H1 (cell line): ENCODE measurements around the gene ELANE. TPM values are rescaled to one million over a fixed set of nuclear protein-coding genes. Genes with fewer than 3 reads are reported as not detected.

Source experiments
- CTCF ChIA-PET: fragments of 300-600 bp; sonication (Branson Sonifier 250); formaldehyde crosslinking; loops from one replicate; lab custom pipeline; 2021; ENCODE audit not compliant: partially characterized antibody; lab: Charles Lee
- POLR2A ChIA-PET: fragments of 300-600 bp; sonication (Branson Sonifier 250); formaldehyde crosslinking; loops from one replicate; lab custom pipeline; 2021; ENCODE audit warnings: inconsistent platforms; ENCODE audit not compliant: partially characterized antibody; lab: Charles Lee
- DNase-seq, 2 experiments: peaks; one replicate each; pipeline versions ENCODE4 v3.0.0 to v3.0.0-alpha.2; 2010 to 2022; ENCODE audit warnings: low spot score in 2 of 2, low read depth in 1 of 2, mixed read lengths in 1 of 2
- FAIRE-seq: peaks from 2 replicates; lab custom pipeline; 2011; peaks lifted over from hg19 to GRCh38; lab: Jason Lieb, UNC
- H2AFZ ChIP-seq: 2 replicates; pipeline ENCODE4 v1.8.1; 2012; ENCODE audit warnings: low read length, inconsistent platforms
- H2AK5ac ChIP-seq: 2 replicates; pipeline ENCODE4 v1.6.1; 2013; ENCODE audit warnings: low read depth, low read length
- H2BK120ac ChIP-seq: replicated peaks from 2 replicates; pipeline ENCODE3; 2013; ENCODE audit warnings: low read depth, low read length, inconsistent platforms
- H2BK12ac ChIP-seq: 2 replicates; pipeline ENCODE4 v1.6.1; 2013; ENCODE audit warnings: low read depth, low read length
- H2BK15ac ChIP-seq: 2 replicates; pipeline ENCODE4 v1.6.1; 2013; ENCODE audit warnings: low read length
- H2BK20ac ChIP-seq: 2 replicates; pipeline ENCODE4 v1.6.1; 2013; ENCODE audit warnings: low read length
- H2BK5ac ChIP-seq: 2 replicates; pipeline ENCODE4 v1.6.1; 2013; ENCODE audit warnings: low read depth, low read length
- H3K14ac ChIP-seq: 2 replicates; pipeline ENCODE4 v1.6.1; 2013; ENCODE audit warnings: inconsistent platforms; ENCODE audit not compliant: insufficient read length
- H3K18ac ChIP-seq: 2 replicates; pipeline ENCODE4 v1.6.1; 2013; ENCODE audit warnings: low read length; ENCODE audit errors: extremely low read depth
- H3K23ac ChIP-seq: 2 replicates; pipeline ENCODE4 v1.6.1; 2013; ENCODE audit warnings: inconsistent platforms; ENCODE audit not compliant: insufficient read length
- H3K23me2 ChIP-seq: 2 replicates; pipeline ENCODE4 v1.6.1; 2013; ENCODE audit warnings: low read depth, low read length
- H3K27ac ChIP-seq: 2 replicates; pipeline ENCODE4 v1.6.1; 2011; ENCODE audit warnings: low read depth, low read length, inconsistent platforms
- H3K27me3 ChIP-seq, 4 experiments: replicated peaks in 1 of 4; 1 replicate in 1 of 4; 2 replicates in 3 of 4; pipeline versions ENCODE4 v1.6.1 to v1.8.1; 2011 to 2013; ENCODE audit warnings: low read length in 3 of 4, mild to moderate bottlenecking in 3 of 4, inconsistent platforms in 2 of 4, mixed read lengths in 2 of 4, moderate library complexity in 1 of 4; ENCODE audit not compliant: control insufficient read depth in 3 of 4, insufficient read depth in 3 of 4; ENCODE audit errors: extremely low read depth in 1 of 4
- H3K36me3 ChIP-seq, 4 experiments: 2 replicates each; pipeline versions ENCODE4 v1.6.1 to v1.8.1; 2011 to 2013; ENCODE audit warnings: mild to moderate bottlenecking in 4 of 4, low read length in 3 of 4, moderate library complexity in 2 of 4, control low read depth in 1 of 4, inconsistent platforms in 1 of 4; ENCODE audit not compliant: insufficient read depth in 4 of 4, control insufficient read depth in 2 of 4
- H3K4ac ChIP-seq: replicated peaks from 2 replicates; pipeline ENCODE3; 2013; ENCODE audit warnings: low read length, low read depth, mixed read lengths, inconsistent platforms; ENCODE audit not compliant: insufficient read length
- H3K4me1 ChIP-seq, 4 experiments: replicated peaks in 1 of 4; 1 replicate in 1 of 4; 2 replicates in 3 of 4; pipeline versions ENCODE4 v1.6.1 to v1.8.1; 2011 to 2013; ENCODE audit warnings: low read length in 3 of 4, inconsistent platforms in 2 of 4, mixed read lengths in 1 of 4; ENCODE audit not compliant: insufficient read depth in 4 of 4, control insufficient read depth in 3 of 4
- H3K4me2 ChIP-seq, 2 experiments: 2 replicates each; pipeline versions ENCODE4 v1.6.1 to v1.8.1; 2011 to 2013; ENCODE audit warnings: low read depth in 2 of 2, low read length in 2 of 2, control low read depth in 1 of 2, inconsistent platforms in 1 of 2, mild to moderate bottlenecking in 1 of 2; ENCODE audit not compliant: insufficient read depth in 1 of 2
- H3K4me3 ChIP-seq, 4 experiments: fragments of 200-600, 300-600 bp in 1 of 4; sonication (generic), shearing (Covaris generic), sonication (Bioruptor Twin) in 1 of 4; 2 replicates each; pipeline versions ENCODE4 v1.5.1 to v1.8.1; 2011 to 2016; ENCODE audit warnings: low read length in 4 of 4, low read depth in 3 of 4, control low read depth in 2 of 4, inconsistent platforms in 2 of 4, mild to moderate bottlenecking in 2 of 4, mixed read lengths in 1 of 4, moderate library complexity in 1 of 4; ENCODE audit not compliant: insufficient read depth in 2 of 4; ENCODE audit errors: extremely low read depth in 1 of 4
- H3K56ac ChIP-seq: replicated peaks from 2 replicates; pipeline ENCODE3; 2013; ENCODE audit warnings: low read depth, mild to moderate bottlenecking, mixed read lengths, low read length, inconsistent platforms; ENCODE audit not compliant: insufficient read length
- H3K79me1 ChIP-seq: 2 replicates; pipeline ENCODE4 v1.6.1; 2013; ENCODE audit warnings: low read depth, low read length, control low read depth
- H3K79me2 ChIP-seq, 2 experiments: 2 replicates each; pipeline versions ENCODE4 v1.6.1 to v1.8.1; 2012 to 2013; ENCODE audit warnings: low read length in 2 of 2, mild to moderate bottlenecking in 2 of 2, inconsistent platforms in 1 of 2; ENCODE audit not compliant: insufficient read depth in 2 of 2, control insufficient read depth in 1 of 2
- H3K9ac ChIP-seq, 4 experiments: replicated peaks in 1 of 4; 1 replicate in 1 of 4; 2 replicates in 3 of 4; pipeline versions ENCODE4 v1.6.1 to v1.8.1; 2011 to 2013; ENCODE audit warnings: low read depth in 3 of 4, low read length in 3 of 4, control low read depth in 2 of 4, mild to moderate bottlenecking in 2 of 4, moderate library complexity in 2 of 4, inconsistent platforms in 1 of 4; ENCODE audit errors: extremely low read depth in 1 of 4
- H3K9me3 ChIP-seq, 2 experiments: 2 replicates each; pipeline versions ENCODE4 v1.6.1 to v1.8.1; 2012 to 2013; ENCODE audit warnings: mild to moderate bottlenecking in 2 of 2, moderate library complexity in 2 of 2, control low read depth in 1 of 2, inconsistent platforms in 1 of 2, low read depth in 1 of 2, low read length in 1 of 2, mixed read lengths in 1 of 2; ENCODE audit not compliant: insufficient read depth in 2 of 2
- H4K20me1 ChIP-seq, 2 experiments: replicated peaks in 1 of 2; 2 replicates each; pipeline versions ENCODE3 to v1.8.1; 2011 to 2013; ENCODE audit warnings: inconsistent platforms in 2 of 2, low read length in 2 of 2, mild to moderate bottlenecking in 1 of 2; ENCODE audit not compliant: insufficient read depth in 2 of 2, control insufficient read depth in 1 of 2
- H4K5ac ChIP-seq: 2 replicates; pipeline ENCODE4 v1.6.1; 2013; ENCODE audit warnings: low read length, low read depth, mixed read lengths, inconsistent platforms; ENCODE audit not compliant: insufficient read length
- H4K8ac ChIP-seq: 2 replicates; pipeline ENCODE4 v1.8.0; 2013; ENCODE audit warnings: mild to moderate bottlenecking, moderate library complexity, low read length, inconsistent platforms; ENCODE audit not compliant: insufficient read depth; ENCODE audit errors: extremely low read depth
- H4K91ac ChIP-seq: replicated peaks from 2 replicates; pipeline ENCODE3; 2013; ENCODE audit warnings: low read length, mixed read lengths, inconsistent platforms; ENCODE audit not compliant: insufficient read length
- KDM4A ChIP-seq: IDR thresholded peaks from one replicate; pipeline ENCODE4 v1.7.1; 2012; ENCODE audit warnings: low read depth, mild to moderate bottlenecking, moderate library complexity, low read length, inconsistent platforms; ENCODE audit not compliant: severe bottlenecking
- ZNF274 ChIP-seq: IDR thresholded peaks from 2 replicates; pipeline ENCODE4 v1.7.0; 2012; ENCODE audit warnings: low read length, borderline replicate concordance; ENCODE audit errors: extremely low read depth
- WGBS, 2 experiments: shearing (Covaris generic) in 1 of 2; methylation state at CpG; one replicate each; pipeline versions ENCODE4 v1.1.6 to v1.1.7; 2013 to 2015; ENCODE audit warnings: low lambda C conversion rate in 2 of 2, mixed read lengths in 2 of 2, inconsistent platforms in 1 of 2, low coverage in 1 of 2, missing lambda C conversion rate in 1 of 2; ENCODE audit not compliant: insufficient replicate concordance in 2 of 2, insufficient coverage in 1 of 2, insufficient read length in 1 of 2; ENCODE audit errors: extremely low coverage in 1 of 2, missing lambda C conversion rate in 1 of 2; 5-methylcytosine and 5-hydroxymethylcytosine counted together
- polyA plus RNA-seq, 7 experiments: library from polyadenylated mRNA; depleted of rRNA in 3 of 7; stranded (reverse) in 5 of 7; unstranded in 2 of 7; fragments of >200 nt in 5 of 7; fragments of 200-250 nt in 2 of 7; gene quantifications; 1 replicate in 5 of 7; 2 replicates in 1 of 7; 4 replicates in 1 of 7; pipeline versions ENCODE4 v1.2.1 to v1.2.3, GENCODE V29; 2011 to 2013; ENCODE audit warnings: missing spikeins in 2 of 7, mixed read lengths in 2 of 7
- total RNA-seq: library from RNA; stranded (reverse); fragmentation: NEBNext Ultra II Directional; extraction: Animal tissue kit (Norgen Biotek cat#: 25700); gene quantifications from 2 replicates; pipeline ENCODE4 v1.2.1, GENCODE V29; 2021

The ELANE gene
- total and polyA plus RNA-seq, 2 of the 8 experiments (the other 6 are each of a cell fraction or from before 2014, with no cell fraction given) = not detected

- H3K23ac ChIP-seq = no peak overlapping the region
- peak overlapping the region; percentile 66 to 84 for H3K4me2 ChIP-seq
- H2BK5ac ChIP-seq = no peak overlapping the region
- TF ChIP-seq ZNF274 (no peak), KDM4A (peak; percentile 52)
- 21% methylated on average over 21 of the region's 70 CpGs; no CpG with 5 or more reads in 1 of the 2 experiments for WGBS, 2 experiments
- ChIA-PET POLR2A (interaction anchor here (0.9 to 5.4 kb wide), 5 partner anchors 7 to 44 kb away, joined by 3 to 30 read pairs (median 3); no protein-coding TSS in a partner anchor), CTCF (interaction anchor here (1.3 kb wide), 1 partner anchor 12 kb away, joined by 4 read pairs; no protein-coding TSS in a partner anchor)
- H2BK120ac ChIP-seq = no peak overlapping the region
- no peak overlapping the region for H3K14ac ChIP-seq
- no peaks in the 10 kb centered on the region for H3K79me1 ChIP-seq
- H4K5ac ChIP-seq = peak overlapping the region; percentile 33
- H2BK20ac ChIP-seq = no peak overlapping the region
- H3K27me3 ChIP-seq = peaks cover 7 to 21% (median 16%) of the 10 kb centered on the region in 4 experiments
- FAIRE-seq (no peak), DNase-seq (no peak)
- no peak overlapping the region for H2AK5ac ChIP-seq
- no peaks in the 10 kb centered on the region for H3K79me2 ChIP-seq
- H4K8ac ChIP-seq = peak overlapping the region; percentile 25; the same call in 1 of the 2 replicates
- H3K4me3 ChIP-seq = peak overlapping the region in 3 of 4 experiments; percentile 23 to 53 (median 30); a peak in 5 of 8 replicates
- H3K18ac ChIP-seq = no peak overlapping the region
- H3K27ac ChIP-seq = no peak overlapping the region
- no peak overlapping the region for H2BK15ac ChIP-seq
- peaks cover 0 to 6% (median 4%) of the 10 kb centered on the region in 4 experiments; a peak in 4 of 7 replicates for H3K4me1 ChIP-seq
- no peak overlapping the region for H3K9ac ChIP-seq
- H4K20me1 ChIP-seq = no peaks in the 10 kb centered on the region
- no peak overlapping the region for H4K91ac ChIP-seq
- no peak overlapping the region for H2BK12ac ChIP-seq
- no peaks in the 10 kb centered on the region for H3K36me3 ChIP-seq
- peak overlapping the region; percentile 3; the same call in 1 of the 2 replicates for H2AFZ ChIP-seq
- H3K4ac ChIP-seq = no peak overlapping the region
- no peaks in the 10 kb centered on the region for H3K9me3 ChIP-seq
- H3K23me2 ChIP-seq = peaks cover 6% of the 10 kb centered on the region; the same call in 1 of the 2 replicates
- no peak overlapping the region for H3K56ac ChIP-seq
Observed at GRCh38 chr19:843836-844545, 8.1 kb upstream of the ELANE start.
